ENCODE results near the gene ZNF660.
"Not testable (repeated sequence)": the region's sequence is repeated elsewhere in the genome, so short reads cannot be mapped to it uniquely, and the experiment has no call there.

ZNF660 gene

GRCh38 chr3:44584646-44585501, at the start of gene ZNF660:
TSS of gene ZNF660 (plus strand) at chr3:44584964. CDS start at chr3:44594194, 9,230 bp downstream.
- peak; percentile 61 to 63 for DNase-seq (ENCODE audit: low read depth in 2 of 2)

- DNase-seq (ENCODE audit: low read depth in 2 of 2): no peak
Measured at GRCh38 chr3:44535364-44535763, 49.4 kb upstream of the ZNF660 start.

- not testable (repeated sequence) for DNase-seq (ENCODE audit: low read depth in 2 of 2)
Measured at GRCh38 chr3:44544811-44545210, 40.0 kb upstream of the ZNF660 start.

GRCh38 chr3:44554626-44555592, 29.9 kb upstream of the ZNF660 start, which contains the start of gene ZKSCAN7:
TSS of gene ZKSCAN7 (plus strand) at chr3:44555193. CDS start at chr3:44557048, 1,855 bp downstream.
- peak; percentile 20 for DNase-seq (ENCODE audit: low read depth in 2 of 2)

GRCh38 chr3:44555723-44556122, 29.0 kb upstream of the ZNF660 start:
- DNase-seq (ENCODE audit: low read depth in 2 of 2): no peak

GRCh38 chr3:44557074-44557473, 27.7 kb upstream of the ZNF660 start:
- no peak for DNase-seq (ENCODE audit: low read depth in 2 of 2)

- no peak for DNase-seq (ENCODE audit: low read depth in 2 of 2)
Measured at GRCh38 chr3:44561076-44561475, 23.7 kb upstream of the ZNF660 start.

- DNase-seq (ENCODE audit: low read depth in 2 of 2): no peak
Measured at GRCh38 chr3:44562147-44562546, 22.6 kb upstream of the ZNF660 start.

- no peak for DNase-seq (ENCODE audit: low read depth in 2 of 2)
Measured at GRCh38 chr3:44568561-44568960, 16.2 kb upstream of the ZNF660 start.

GRCh38 chr3:44571024-44571423, 13.7 kb upstream of the ZNF660 start:
- no peak for DNase-seq (ENCODE audit: low read depth in 2 of 2)

- no peak for DNase-seq (ENCODE audit: low read depth in 2 of 2)
Measured at GRCh38 chr3:44576613-44577012, 8.2 kb upstream of the ZNF660 start.

- DNase-seq (ENCODE audit: low read depth in 2 of 2): not testable (repeated sequence)
Measured at GRCh38 chr3:44577354-44577952, 7.3 kb upstream of the ZNF660 start.

GRCh38 chr3:44578316-44578715, 6.4 kb upstream of the ZNF660 start:
- DNase-seq (ENCODE audit: low read depth in 2 of 2): not testable (repeated sequence)

GRCh38 chr3:44578924-44579515, 5.7 kb upstream of the ZNF660 start:
- not testable (repeated sequence) for DNase-seq (ENCODE audit: low read depth in 2 of 2)

GRCh38 chr3:44579749-44580148, 5.0 kb upstream of the ZNF660 start:
- not testable (repeated sequence) for DNase-seq (ENCODE audit: low read depth in 2 of 2)

- not testable (repeated sequence) for DNase-seq (ENCODE audit: low read depth in 2 of 2)
Measured at GRCh38 chr3:44580971-44581370, 3.8 kb upstream of the ZNF660 start.

GRCh38 chr3:44596621-44597020, 11.9 kb downstream of the ZNF660 start:
- no peak for DNase-seq (ENCODE audit: low read depth in 2 of 2)

- no peak for DNase-seq (ENCODE audit: low read depth in 2 of 2)
Measured at GRCh38 chr3:44601749-44602148, 17.0 kb downstream of the ZNF660 start.

- DNase-seq (ENCODE audit: low read depth in 2 of 2): no peak
Measured at GRCh38 chr3:44612678-44613077, 27.9 kb downstream of the ZNF660 start.

GRCh38 chr3:44624749-44625480, 40.2 kb downstream of the ZNF660 start, which contains the start of gene ZNF197:
TSS of gene ZNF197 (plus strand) at chr3:44625036. CDS start at chr3:44629155, 4,119 bp downstream.
- peak; percentile 82 to 84 for DNase-seq (ENCODE audit: low read depth in 2 of 2)

- no peak for DNase-seq (ENCODE audit: low read depth in 2 of 2)
Measured at GRCh38 chr3:44628716-44629115, 44.0 kb downstream of the ZNF660 start.
